ENCODE data around the gene DAAM1.

- no peak for TF ChIP-seq CTCF (IDR thresholded peaks at IDR 0.05; ENCODE audit: low read depth, low read length)
- no peak for TF ChIP-seq EZH2phosphoT487 (IDR thresholded peaks at IDR 0.05; ENCODE audit: low read depth)
Observed at GRCh38 chr14:59154373-59154772, 34.1 kb upstream of the DAAM1 start.
